Hematopoietic multipotent progenitor cell (in vitro differentiated cells): ENCODE measurements around the gene CEBPE. TPM values are rescaled to one million over a fixed set of nuclear protein-coding genes. Genes with fewer than 3 reads are reported as not detected.

Source experiments
- DNase-seq, 3 donors: peaks; one replicate each; pipeline ENCODE4 v3.0.0-alpha.2; 2011 to 2015; ENCODE audit warnings: low read depth in 2 of 3, low spot score in 2 of 3
- total RNA-seq: library from RNA; depleted of rRNA; stranded (reverse); fragments of >200 nt; gene quantifications from one replicate; pipeline ENCODE4 v1.2.3, GENCODE V29; 2012

The CEBPE gene
- total RNA-seq, 1 donor, result 0.81 TPM

DNA sequence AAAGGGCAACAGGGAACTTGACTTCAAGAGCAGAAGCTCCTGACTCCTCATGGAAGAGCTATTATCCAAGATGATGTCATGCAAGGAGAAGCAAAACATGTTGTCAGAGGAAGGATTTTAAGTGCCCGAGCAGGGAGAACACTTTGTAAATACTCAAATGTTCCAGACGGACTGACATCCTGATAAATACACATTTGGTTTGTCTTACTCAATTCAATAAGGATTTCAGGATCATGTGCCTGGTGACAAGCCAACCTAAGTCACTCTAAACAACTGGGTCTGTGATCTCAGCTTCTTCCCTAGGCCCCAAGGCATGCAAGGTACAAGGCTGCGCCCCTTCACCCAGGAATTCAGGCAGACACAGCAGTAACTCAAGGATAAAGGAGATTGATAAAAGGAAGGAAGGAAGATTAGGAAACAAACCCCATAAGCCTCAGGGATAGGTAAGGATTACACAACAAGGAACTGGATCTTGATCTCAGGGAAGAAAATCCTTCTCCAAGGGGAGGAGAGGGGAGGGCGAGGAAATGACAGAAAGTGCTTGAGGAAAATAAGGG lies 26.8 kb upstream of the CEBPE start:
- DNase-seq, result no peak

DNA sequence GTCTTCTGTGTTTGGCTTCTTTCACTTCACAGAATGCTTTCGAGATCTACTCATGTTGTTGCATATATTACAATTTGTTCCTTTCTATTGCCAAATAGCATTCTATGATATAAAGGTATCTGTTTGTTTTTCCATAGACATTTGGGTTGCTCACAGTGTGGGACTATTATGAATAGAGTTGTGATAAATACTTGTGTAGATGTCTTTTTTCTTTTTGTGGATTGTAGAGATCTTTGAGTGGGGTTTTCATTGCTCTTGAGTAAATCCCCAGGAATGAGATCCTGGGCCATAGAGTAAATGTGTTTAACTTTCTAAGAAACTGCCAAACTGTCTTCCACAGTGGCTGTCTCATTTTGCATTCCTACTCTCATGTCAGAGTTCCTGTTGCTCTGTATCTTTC lies 24.9 kb upstream of the CEBPE start:
- no peak for DNase-seq

DNA sequence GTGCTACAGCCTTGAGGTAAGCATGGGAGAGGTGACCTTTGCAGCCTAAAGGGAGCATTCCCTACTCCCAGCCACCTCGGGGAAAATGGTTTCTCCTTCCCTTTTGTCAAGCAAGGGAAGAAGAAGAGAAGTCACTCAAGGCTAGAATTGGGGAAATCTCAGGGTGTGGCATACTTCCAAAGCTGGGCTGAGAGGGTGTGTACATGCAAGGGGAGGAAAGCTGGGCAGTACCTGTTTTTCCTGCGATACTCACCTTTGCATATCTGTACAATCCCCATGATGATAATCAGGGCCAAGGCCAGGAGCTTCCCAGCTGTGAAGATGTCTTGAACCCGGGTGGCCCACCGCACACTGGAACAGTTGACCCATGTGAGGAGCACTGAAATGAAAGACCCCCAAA lies 23.8 kb upstream of the CEBPE start:
- DNase-seq, result no peak

DNA sequence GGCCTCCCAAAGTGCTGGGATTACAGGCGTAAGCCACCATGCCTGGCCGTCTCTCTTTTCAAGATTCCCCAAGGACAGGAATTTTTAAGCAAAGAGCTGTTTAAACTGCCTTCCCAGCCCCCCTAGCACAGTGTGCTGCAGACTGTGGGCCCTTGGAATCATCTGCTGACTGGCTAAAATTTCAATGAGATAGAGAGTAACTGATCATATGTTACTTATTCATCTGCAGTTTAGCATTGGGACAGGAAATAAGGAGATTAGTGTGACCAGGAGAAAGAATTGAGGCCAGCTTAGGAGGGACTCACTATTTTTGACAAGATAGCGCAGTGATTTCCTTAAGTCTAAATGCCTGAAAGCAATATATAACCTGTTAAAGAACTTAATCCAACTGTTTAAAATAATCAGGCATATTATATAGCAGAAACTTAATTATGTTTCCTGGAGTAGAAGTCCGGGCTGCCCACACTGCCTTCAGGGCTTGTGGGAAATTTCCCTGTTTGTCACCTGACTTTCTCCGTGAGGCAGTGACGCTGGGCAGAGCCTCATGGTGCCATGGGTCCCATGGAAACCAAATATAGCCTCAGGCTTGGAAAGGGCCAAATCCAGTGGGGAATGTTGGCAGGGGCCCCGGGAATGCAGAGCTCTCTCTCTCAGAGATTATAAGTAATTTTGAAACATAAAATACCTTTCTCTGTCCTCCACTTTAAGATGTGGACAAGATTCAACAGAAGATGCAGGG lies 22.8 kb upstream of the CEBPE start:
- no peak for DNase-seq

DNA sequence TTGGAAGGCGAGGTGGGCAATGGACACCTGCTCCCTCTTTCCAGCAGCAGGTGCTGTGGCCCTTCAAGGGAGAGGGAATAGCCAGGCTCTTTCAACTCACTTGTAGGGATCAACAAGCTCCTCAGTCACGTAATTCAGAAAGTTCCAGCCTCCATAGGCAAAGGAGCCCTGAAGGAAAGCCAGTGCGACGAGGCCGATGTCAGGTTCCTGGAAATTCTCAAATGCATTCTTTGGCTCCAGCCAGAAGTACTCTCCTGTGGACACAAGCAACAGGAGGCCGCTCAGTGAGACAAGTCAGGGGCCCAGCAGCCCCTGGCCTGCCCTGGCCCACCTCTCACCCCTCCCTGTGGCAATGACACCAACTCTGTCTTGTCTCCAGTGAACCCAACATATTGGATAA lies 21.3 kb upstream of the CEBPE start:
- no peak for DNase-seq

DNA sequence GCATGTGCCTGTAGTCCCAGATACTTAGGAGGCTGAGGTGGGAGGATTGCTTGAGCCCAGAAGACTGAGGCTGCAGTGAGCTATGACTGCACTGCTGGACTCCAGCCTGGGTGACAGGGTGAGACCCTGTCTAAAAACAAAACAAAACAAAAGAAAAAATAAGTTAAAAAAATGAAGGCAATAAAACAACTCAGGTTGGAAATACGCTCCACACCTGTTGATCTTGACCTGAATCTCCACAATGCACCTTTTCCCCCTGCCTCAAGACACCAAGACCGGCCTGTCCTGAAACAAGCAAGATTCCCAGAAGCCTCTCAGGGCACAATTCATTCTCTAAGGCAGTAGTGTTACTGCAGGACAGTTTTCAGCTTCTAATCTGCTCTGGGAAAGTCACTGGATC lies 20.8 kb upstream of the CEBPE start:
- DNase-seq, result no peak

DNA sequence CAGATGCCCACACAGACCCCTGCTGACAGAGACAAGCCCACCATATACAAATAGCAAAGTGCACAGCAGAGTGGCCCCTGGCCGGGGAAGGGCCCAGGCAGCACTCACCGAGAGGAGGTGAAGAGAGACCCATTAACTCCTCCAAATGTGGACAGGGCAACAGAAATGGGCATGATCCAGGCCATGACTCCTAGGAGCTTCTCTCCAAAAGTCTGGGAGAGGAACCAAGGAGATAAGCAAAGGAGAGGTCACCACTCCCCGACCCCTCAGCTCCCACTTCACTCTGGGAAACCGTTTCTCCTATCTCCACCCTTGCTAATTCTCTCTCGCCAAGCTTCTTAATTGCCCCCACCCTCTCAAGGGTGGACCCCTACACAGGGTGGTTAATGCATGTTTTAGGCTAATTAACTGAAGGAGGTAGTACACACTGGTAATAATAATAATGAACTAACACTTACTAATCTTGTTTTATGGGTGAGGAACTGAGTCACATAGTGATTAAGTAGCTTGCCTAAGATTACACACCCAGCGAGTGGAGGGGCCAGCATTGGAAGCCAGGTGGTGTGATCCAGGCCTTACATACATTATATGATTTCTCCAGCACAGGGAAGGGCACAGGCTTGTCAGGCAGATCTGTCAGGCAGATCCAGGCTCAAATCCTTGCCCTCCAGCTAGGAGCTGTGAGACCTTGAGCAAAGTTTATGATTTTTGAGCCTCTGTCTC lies 18.9 kb upstream of the CEBPE start:
- DNase-seq, result no peak

DNA sequence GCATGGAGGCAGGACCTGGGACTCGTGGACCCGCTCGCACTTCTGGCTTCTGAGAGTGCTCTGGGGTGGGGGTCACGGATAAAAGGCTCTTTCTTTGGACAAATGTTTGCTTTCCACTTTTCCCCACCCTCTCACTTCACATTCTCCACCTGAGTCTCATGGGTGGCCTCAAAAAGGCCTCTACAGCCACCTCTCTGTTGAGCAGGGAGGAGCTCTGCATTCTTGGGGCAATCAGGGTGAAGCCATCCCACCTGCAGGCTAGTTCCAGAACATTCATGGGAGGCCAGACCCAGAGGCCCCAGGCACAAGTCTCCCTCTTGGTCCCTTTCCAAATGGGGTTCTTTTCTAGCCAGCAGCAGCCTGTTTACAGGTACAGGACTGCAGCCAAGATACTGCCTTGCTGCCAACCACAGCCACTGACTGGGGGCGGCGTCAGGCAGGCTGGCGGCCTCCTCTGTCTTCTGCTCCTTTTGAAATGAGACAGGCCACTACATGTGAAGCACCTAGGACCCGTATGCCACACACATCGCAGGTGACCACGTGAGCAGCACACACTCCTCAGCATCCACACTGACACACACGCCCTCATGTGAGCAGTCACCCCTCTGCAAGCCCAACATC lies 18.2 kb upstream of the CEBPE start:
- DNase-seq, result no peak

DNA sequence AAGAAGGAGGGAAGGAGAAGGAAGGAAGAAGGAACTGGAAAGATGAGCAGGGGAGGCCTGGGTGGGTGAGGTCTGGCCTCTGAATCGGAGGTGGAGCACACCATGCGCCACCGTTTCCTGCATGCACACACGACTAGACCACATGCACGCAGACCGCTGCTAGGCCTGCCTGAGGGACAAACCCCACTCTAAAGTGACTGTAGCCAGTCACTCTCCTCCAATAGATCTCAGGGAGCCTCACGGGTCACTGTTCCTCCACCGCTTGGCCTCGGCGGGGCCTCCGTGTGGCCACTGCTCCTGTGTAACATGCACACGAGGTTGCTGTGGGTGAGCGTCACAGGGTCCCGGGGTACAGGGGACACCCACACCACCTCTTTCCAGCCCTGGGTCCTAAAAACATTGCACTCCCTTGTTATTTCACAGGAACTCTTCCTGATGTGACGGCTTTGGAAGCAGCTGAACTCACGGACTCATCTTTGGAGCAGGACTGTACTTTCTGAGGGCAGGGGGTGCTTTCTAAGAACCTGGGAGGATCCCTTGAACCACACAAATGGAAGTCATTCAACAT lies 17.6 kb upstream of the CEBPE start:
- no peak for DNase-seq

DNA sequence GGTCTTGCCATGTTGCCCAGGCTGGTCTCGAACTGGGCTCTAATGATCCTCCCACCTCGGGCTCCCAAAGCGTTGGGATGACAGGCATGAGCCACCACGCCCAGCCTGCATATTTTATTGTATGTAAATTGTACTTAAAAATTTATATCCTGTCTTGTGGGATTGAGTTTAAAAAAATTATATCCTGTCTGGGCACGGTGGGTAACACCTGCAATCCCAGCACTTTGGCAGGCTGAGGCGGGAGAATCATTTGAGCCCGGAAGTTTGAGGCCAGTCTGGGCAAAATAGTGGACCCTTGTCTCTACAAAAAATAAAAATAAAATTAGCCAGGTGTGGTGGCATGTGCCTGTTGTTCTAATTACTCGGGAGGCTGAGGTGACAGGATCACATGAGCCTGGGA lies 13.9 kb upstream of the CEBPE start:
- no peak for DNase-seq

DNA sequence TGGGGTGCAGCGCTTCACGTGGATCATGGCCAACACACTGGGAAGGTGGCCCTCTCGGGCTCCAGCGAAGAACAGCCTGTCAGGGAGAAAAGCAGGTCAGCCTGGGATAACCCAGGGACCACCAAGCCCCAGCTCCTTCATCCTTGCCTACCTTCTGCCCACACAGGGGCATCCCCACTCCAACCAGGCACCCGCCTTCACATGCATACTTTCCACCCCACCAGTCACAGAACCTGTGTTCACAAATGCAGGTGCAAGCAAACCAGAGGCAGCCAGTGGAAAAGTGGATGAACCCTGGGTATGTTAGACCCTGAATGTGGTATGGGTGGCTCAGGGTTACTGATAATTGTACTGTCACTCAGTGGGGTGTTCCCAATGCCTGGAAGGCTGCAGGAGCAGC lies 12.4 kb upstream of the CEBPE start:
- no peak for DNase-seq

DNA sequence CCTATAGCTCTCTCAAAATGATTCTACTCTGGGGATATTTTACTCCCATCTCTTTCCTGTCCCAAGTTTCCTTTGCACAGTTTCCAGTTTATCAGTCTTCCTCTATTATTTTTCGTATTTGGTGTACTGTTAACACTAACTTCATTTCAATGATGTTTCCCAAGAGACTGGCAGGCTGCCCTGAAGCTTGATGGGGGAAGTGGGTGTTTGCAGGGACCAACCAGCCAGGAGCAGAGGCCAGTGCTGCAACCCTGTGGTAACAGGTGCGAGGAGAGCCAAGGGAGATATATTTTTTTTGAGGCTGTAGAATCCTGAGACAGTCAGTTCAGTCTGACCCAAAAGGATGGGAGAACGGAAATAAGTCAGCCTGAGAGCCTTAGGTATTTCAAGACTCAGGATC lies 11.8 kb upstream of the CEBPE start:
- DNase-seq, result no peak

DNA sequence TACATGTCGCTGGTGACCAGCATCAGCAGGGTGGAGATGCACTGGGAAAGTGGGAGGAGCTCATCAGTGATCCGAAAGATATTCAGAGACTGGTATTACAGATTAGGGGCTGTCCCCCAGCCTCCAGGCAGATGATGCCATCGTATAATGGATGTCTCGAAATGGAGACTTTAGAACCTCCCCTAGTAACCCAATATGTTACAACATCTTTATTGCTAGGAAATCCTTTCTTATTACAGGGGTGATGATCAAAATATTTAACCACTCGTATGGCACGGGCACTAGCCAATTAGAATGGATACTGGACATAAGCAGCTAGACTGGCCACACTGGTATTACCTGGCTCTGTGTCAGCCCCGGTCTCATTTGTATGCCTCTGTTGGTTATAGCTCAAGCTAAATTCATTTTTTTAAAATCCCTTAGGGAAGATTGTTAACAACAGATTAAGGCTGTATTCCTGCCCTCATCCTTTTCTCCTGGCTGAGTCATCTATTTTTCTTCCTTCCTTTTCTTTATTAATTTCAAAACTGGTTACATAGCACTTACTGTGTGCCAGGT lies 10.8 kb upstream of the CEBPE start:
- no peak for DNase-seq

DNA sequence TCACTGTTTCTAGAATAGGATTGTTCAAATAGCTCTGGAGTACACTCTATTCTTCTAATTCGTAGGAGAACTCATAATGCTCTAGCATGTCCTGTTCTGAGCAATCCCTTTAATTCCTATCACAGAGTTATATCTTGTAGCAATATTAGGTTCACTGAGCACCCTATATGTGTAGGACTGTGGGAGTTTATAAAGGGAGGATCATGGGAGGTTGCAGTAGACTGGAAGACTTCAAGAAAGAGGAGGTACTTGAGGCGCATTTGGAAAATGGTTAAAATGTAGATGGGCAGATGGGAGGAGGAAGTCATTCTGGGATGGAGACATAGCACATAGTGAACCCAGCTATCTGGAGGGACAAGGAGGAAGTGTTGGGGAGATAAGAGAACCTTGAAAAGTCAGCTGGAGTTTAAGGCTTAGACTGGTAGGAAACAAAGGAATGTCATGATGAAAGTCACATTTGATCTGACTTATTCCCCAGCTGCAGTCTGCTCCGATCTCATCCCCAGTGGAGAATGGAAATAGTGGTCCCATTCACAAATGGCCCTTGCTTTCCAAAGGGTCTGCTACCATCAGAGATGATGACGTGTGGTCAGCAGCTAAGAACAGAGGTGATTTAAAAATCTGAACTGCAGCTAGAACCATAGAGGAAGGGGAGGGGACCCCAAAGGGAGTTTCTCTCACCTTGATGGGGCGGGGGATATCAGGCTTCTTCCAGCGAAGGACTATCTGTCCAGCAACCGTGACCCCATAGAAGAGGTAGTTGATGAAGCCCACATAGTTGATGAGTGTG lies 10.1 kb upstream of the CEBPE start:
- no peak for DNase-seq

DNA sequence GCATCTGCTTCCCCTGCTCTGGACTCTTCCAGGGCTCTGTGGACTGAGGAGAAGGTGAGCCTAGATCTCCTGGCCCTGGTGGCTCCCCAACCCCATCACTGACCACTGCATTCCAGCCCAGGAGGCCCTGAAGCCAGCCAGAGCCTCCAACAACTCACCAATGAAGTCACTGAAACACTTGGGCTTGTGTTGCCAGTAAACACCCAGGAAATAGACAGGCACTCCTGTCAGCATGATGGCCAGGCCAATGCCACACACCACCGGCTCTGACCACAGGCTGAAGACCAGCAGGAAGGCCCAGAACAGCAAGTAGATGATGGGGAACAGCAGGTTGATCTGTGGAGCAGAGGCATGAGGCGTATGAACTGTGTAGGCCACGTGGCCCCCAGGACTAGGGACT lies 8.8 kb upstream of the CEBPE start:
- no peak for DNase-seq

DNA sequence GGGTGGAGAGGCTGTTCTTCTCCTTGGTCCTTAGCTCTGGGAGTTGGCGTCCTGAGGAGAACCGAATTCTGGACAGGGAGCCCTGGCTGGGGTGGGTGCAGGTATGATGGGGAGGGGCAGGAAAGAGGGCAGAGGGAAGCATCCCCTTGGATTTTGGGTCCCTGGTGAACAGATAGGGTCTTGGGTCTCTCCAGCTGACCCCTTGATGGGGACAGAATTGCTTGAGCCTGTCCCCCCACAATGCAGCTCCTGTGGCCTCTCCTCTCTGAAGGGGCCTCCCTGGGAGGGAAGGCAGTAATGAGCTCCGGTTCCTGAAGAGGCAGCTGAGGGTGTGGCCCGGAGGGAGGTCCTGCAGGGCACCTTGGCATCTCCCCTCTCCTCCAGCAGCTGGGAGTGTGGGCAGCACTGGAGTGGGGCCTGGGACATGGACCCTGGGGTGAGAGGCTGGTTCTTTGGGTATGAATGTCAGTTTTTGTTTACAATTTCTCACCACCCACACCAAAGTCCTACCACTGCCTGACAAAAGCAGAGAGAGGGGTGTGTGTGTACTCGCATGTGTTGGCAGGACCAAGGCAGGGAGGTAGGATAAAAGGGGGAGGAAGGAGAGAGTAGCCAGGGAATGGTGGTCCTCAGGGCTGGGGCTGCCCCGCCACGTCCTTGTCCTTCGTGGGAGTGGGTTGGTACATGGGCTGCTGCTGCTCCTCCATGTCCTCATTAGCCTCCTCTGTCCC lies 7.7 kb upstream of the CEBPE start:
- DNase-seq, result no peak

DNA sequence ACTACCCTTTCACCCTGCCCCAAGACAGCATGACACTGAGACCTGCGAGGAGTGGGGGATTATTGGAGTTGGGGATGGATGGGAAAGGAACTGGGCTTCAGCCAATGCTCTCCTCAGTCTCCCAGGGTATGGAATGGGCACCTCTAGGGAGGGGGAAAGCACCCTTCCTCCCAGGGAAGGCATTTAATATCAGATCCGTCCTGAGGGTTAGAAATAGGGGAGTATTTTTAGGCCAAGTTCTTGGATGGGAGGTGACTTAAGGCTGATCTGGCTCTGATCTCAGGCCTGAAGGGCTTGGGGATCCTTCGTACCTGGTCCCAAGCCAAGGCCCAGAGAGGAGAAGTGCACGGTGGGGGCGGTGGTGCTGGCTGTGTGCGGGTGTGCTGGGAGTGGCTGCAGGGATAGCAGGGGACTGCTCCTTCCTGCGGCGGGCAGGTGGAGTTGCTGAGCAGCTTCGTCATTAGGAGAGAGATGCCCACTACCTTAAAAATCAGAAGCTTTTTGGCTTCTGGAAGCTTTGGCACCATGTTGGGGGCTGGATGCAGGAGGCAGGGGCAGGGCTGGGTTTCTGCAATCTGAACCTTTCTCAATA lies 7.0 kb upstream of the CEBPE start:
- no peak for DNase-seq

DNA sequence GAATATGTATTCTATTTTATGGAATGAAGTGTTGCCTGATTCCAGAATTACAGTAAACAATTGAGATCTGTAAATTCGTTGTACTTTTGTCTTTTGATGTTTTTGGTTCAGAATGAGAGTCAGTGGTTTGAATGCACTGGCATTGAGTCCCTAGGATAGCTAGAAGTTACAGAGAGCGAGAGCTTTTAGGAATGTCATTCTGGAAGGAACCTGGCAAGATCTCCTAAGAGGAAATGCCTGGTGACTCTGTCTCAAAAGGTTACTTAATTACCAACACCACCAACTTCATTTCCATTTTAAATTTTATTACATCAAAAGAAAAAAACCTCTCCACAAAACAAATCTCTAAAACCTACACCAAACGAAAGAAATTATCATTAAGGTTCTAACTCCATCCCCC lies 6.0 kb upstream of the CEBPE start:
- no peak for DNase-seq

DNA sequence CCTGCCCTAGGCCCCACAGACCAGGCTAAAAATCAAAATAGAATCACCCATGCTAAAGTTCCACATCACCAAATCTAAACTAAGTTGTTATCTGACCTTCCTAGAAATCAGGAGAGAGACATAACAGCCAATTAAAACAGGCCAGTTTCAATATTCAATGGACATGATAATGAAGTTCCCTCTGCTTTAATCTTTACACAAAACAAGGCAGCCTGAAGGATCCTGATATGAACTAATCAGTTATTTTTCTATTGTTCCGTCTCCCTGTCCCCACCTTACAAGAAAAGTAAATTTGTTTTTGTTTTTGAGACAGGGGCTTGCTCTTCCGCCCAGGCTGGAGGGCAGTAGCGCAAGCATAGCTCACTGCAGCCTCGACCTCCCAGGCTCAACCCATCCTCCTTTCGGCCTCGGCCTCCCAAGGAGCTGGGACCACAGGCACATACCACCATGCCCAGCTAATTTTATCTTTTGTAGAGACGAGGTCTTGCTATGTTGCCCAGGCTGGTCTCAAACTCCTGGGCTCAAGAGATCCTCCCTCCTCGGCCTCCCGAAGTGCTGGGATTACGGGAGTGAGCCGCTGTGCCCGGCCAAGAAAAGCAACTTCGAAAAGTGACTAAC lies 5.4 kb upstream of the CEBPE start:
- DNase-seq, result no peak
